ENCODE measurements around the gene DDX43.
"Not testable (repeated sequence)": the region's sequence is repeated elsewhere in the genome, so short reads cannot be mapped to it uniquely, and the experiment has no call there.

GRCh38 chr6:73459474-73459873 lies 64.8 kb downstream of the DDX43 start:
- not testable (repeated sequence) for TF ChIP-seq EZH2 (IDR thresholded peaks at IDR 0.05; ENCODE audit: borderline replicate concordance, insufficient read depth, low read depth, low read length, poor library complexity, severe bottlenecking)
- TF ChIP-seq, protein P1, sequence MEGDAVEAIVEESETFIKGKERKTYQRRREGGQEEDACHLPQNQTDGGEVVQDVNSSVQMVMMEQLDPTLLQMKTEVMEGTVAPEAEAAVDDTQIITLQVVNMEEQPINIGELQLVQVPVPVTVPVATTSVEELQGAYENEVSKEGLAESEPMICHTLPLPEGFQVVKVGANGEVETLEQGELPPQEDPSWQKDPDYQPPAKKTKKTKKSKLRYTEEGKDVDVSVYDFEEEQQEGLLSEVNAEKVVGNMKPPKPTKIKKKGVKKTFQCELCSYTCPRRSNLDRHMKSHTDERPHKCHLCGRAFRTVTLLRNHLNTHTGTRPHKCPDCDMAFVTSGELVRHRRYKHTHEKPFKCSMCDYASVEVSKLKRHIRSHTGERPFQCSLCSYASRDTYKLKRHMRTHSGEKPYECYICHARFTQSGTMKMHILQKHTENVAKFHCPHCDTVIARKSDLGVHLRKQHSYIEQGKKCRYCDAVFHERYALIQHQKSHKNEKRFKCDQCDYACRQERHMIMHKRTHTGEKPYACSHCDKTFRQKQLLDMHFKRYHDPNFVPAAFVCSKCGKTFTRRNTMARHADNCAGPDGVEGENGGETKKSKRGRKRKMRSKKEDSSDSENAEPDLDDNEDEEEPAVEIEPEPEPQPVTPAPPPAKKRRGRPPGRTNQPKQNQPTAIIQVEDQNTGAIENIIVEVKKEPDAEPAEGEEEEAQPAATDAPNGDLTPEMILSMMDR (IDR thresholded peaks at IDR 0.05), result not testable (repeated sequence)

All from B cell (primary cell).